ENCODE measurements around the gene TNFRSF1A. TPM values are rescaled to one million over a fixed set of nuclear protein-coding genes. Genes with fewer than 3 reads are reported as not detected.

The TNFRSF1A gene
- polyA plus RNA-seq, 1 donor from 2014 or later = 4.5 TPM

- no peak overlapping the region for H2AFZ ChIP-seq (ENCODE audit: low read depth, low read length)
- no peak overlapping the region for H3K4me3 ChIP-seq (ENCODE audit: low read length)
- TF ChIP-seq TAF1 (IDR thresholded peaks at IDR 0.05; ENCODE audit: low read depth) (no peak), EP300 (conservative IDR thresholded peaks at IDR 0.05; ENCODE audit: poor library complexity, severe bottlenecking) (no peak), SMC3 (conservative IDR thresholded peaks at IDR 0.05; ENCODE audit: poor library complexity) (no peak), REST (IDR thresholded peaks at IDR 0.05; ENCODE audit: borderline replicate concordance) (no peak)
- no peak overlapping the region for H3K27ac ChIP-seq (ENCODE audit: low read length)
- peaks cover 24% of the 10 kb centered on the region for H3K27me3 ChIP-seq (ENCODE audit: insufficient read depth, low read depth, low read length)
- no peak overlapping the region for H3K4me2 ChIP-seq (ENCODE audit: low read length)
- H3K9ac ChIP-seq (ENCODE audit: low read length) = no peak overlapping the region
- H3K79me2 ChIP-seq (replicated peaks; ENCODE audit: insufficient read depth, low read length) = no peaks in the 10 kb centered on the region
- H3K9me2 ChIP-seq (ENCODE audit: insufficient read depth, low read length) = no peaks in the 10 kb centered on the region
- no peaks in the 10 kb centered on the region for H3K36me3 ChIP-seq (ENCODE audit: insufficient read depth, low read length)
- H4K20me1 ChIP-seq (ENCODE audit: insufficient read depth) = no peaks in the 10 kb centered on the region
- H3K9me3 ChIP-seq (ENCODE audit: low read length) = no peaks in the 10 kb centered on the region
- H3F3A ChIP-seq (ENCODE audit: insufficient read depth, low read length, poor library complexity, severe bottlenecking) = no peaks in the 10 kb centered on the region
Observed at GRCh38 chr12:6311822-6312528, 29.9 kb downstream of the TNFRSF1A start.

- H3K9me2 ChIP-seq (ENCODE audit: insufficient read depth, low read length) = no peaks in the 10 kb centered on the region
- H2AFZ ChIP-seq (ENCODE audit: low read depth, low read length) = no peak overlapping the region
Observed at GRCh38 chr12:6310771-6311610, 30.9 kb downstream of the TNFRSF1A start.

GRCh38 chr12:6307529-6307928 is 34.3 kb downstream of the TNFRSF1A start:
- Histone ChIP-seq H3K9me2 (ENCODE audit: insufficient read depth, low read length) (no peaks in the 10 kb centered on the region), H3K9me3 (ENCODE audit: low read length) (no peaks in the 10 kb centered on the region), H3K9ac (ENCODE audit: low read length) (no peak overlapping the region), H4K20me1 (ENCODE audit: insufficient read depth) (no peaks in the 10 kb centered on the region), H3K27ac (ENCODE audit: low read length) (no peak overlapping the region), H3K4me2 (ENCODE audit: low read length) (no peak overlapping the region), H3K79me2 (replicated peaks; ENCODE audit: insufficient read depth, low read length) (no peaks in the 10 kb centered on the region), H3K36me3 (ENCODE audit: insufficient read depth, low read length) (no peaks in the 10 kb centered on the region), H2AFZ (ENCODE audit: low read depth, low read length) (no peak overlapping the region), H3K4me3 (ENCODE audit: low read length) (no peak overlapping the region), H3F3A (ENCODE audit: insufficient read depth, low read length, poor library complexity, severe bottlenecking) (no peaks in the 10 kb centered on the region), H3K27me3 (ENCODE audit: insufficient read depth, low read depth, low read length) (peaks cover 24% of the 10 kb centered on the region)
- TF ChIP-seq RAD21 (conservative IDR thresholded peaks at IDR 0.05) (no peak), REST (IDR thresholded peaks at IDR 0.05; ENCODE audit: borderline replicate concordance) (no peak), EZH2 (IDR thresholded peaks at IDR 0.05; ENCODE audit: borderline replicate concordance, insufficient read depth, low read length, poor library complexity, severe bottlenecking) (no peak), POLR2AphosphoS5 (IDR thresholded peaks at IDR 0.05) (no peak), SMC3 (conservative IDR thresholded peaks at IDR 0.05; ENCODE audit: poor library complexity) (no peak), EP300 (conservative IDR thresholded peaks at IDR 0.05; ENCODE audit: poor library complexity, severe bottlenecking) (no peak), TAF1 (IDR thresholded peaks at IDR 0.05; ENCODE audit: low read depth) (no peak), MXI1 (conservative IDR thresholded peaks at IDR 0.05; ENCODE audit: poor library complexity, severe bottlenecking) (no peak), CTCF (IDR thresholded peaks at IDR 0.05; ENCODE audit: poor library complexity, severe bottlenecking) (no peak)

More at GRCh38 chr12:6310771-6311610, 30.9 kb downstream of the TNFRSF1A start:
- H3K79me2 ChIP-seq (replicated peaks; ENCODE audit: insufficient read depth, low read length) = no peaks in the 10 kb centered on the region
- H3K4me2 ChIP-seq (ENCODE audit: low read length) = no peak overlapping the region
- TF ChIP-seq EP300 (conservative IDR thresholded peaks at IDR 0.05; ENCODE audit: poor library complexity, severe bottlenecking) (no peak), EZH2 (IDR thresholded peaks at IDR 0.05; ENCODE audit: borderline replicate concordance, insufficient read depth, low read length, poor library complexity, severe bottlenecking) (no peak), MXI1 (conservative IDR thresholded peaks at IDR 0.05; ENCODE audit: poor library complexity, severe bottlenecking) (no peak), RAD21 (conservative IDR thresholded peaks at IDR 0.05) (no peak)
- peak overlapping the region; percentile 43 for H3K4me3 ChIP-seq (ENCODE audit: low read length)
- peaks cover 24% of the 10 kb centered on the region for H3K27me3 ChIP-seq (ENCODE audit: insufficient read depth, low read depth, low read length)
- no peak overlapping the region for H3K27ac ChIP-seq (ENCODE audit: low read length)
- H3K9me3 ChIP-seq (ENCODE audit: low read length) = no peaks in the 10 kb centered on the region
- H3K36me3 ChIP-seq (ENCODE audit: insufficient read depth, low read length) = no peaks in the 10 kb centered on the region
- H3F3A ChIP-seq (ENCODE audit: insufficient read depth, low read length, poor library complexity, severe bottlenecking) = no peaks in the 10 kb centered on the region
- no peak overlapping the region for H3K9ac ChIP-seq (ENCODE audit: low read length)
- no peaks in the 10 kb centered on the region for H4K20me1 ChIP-seq (ENCODE audit: insufficient read depth)
